Stimulated activated naive CD8-positive, alpha-beta T cell treated with anti-CD3 and anti-CD28 coated beads, Interleukin-15, Interleukin-2, amounts not matched to agents 100 ng/mL and 50 ng/mL, for 24 hours (primary cell): Measurements from ENCODE around the gene CNEP1R1.
A peak's percentile ranks its signal among the peaks of the same experiment; 100 is the strongest.

Experiments used
- H3K27ac Mint-ChIP-seq: one replicate; pipeline ENCODE4 v1.8.0; 2021; ENCODE audit warnings: mild to moderate bottlenecking, mixed read lengths
- H3K27me3 Mint-ChIP-seq: one replicate; pipeline ENCODE4 v1.8.0; 2021; ENCODE audit warnings: mixed read lengths
- H3K36me3 Mint-ChIP-seq: one replicate; pipeline ENCODE4 v1.8.0; 2021; ENCODE audit warnings: low read depth, mixed read lengths
- H3K4me1 Mint-ChIP-seq: one replicate; pipeline ENCODE4 v1.8.0; 2021; ENCODE audit warnings: low read depth, mixed read lengths
- H3K4me3 Mint-ChIP-seq: one replicate; pipeline ENCODE4 v1.8.0; 2021; ENCODE audit warnings: mild to moderate bottlenecking, mixed read lengths
- H3K9me3 Mint-ChIP-seq: one replicate; pipeline ENCODE4 v1.8.0; 2021; ENCODE audit warnings: mixed read lengths

Gene CNEP1R1

DNA sequence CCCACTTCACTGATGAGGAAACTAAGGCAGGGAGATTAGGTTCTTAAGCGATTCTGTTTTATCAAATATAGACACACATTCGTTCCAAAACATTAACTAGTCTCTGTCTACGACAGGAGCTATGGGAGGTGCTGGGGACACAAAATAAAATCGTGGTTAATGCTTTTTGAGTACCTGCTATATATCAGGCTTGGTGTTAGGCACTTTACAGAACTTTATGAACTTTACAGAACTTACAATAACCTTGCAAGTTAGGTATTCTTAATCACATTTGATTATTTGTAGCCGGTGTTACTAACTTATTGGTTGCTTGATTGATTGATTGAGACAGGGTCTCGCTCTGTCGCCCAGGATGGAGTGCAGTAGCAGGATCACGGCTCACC, 40.2 kb downstream of the CNEP1R1 start:
- Mint-ChIP-seq H3K36me3 (peaks cover 24% of the 10 kb centered on the region), H3K9me3 (no peaks in the 10 kb centered on the region), H3K4me1 (peaks cover 34% of the 10 kb centered on the region), H3K27ac (peak overlapping the region; percentile 91), H3K27me3 (no peaks in the 10 kb centered on the region), H3K4me3 (peak overlapping the region; percentile 95)

DNA sequence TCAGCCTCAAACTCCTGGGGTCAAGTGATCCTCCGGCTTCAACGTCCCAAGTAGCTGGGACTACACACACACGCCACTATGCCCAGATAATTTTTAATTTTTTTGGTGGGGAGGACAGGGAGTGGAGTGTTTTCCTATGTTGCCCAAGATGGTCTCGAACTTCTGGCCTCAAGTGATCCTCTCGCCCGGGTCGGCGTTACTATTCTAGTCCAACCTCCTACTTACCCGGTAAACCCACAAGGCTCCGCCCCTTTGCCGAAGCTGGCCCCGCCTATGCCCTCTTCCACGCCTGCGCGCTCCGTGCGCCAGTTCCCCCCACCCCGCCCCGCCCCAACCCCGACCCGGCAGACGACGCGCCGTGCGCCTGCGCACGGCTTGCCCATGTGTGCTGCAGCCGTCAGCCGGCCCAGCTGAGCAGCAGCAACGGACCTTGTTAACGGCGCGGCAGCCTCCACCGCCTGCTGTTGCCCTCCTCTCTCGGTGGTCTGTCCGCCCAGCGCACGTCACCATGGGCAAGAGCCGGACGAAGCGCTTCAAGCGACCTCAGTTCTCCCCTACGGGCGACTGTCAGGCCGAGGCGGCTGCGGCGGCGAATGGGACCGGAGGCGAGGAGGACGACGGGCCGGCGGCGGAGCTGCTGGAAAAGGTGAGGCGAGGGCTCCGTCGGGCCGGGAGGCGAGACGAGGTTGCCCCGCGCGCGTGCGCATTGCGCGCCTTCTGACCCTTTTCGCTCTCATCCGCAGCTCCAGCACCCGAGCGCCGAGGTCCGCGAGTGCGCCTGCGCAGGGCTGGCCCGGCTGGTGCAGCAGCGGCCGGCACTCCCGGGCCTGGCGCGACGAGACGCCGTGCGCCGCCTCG, 40.8 kb downstream of the CNEP1R1 start, which contains the start of gene HEATR3:
HEATR3 (plus strand) TSS at position 347 of the 858 bp plus-strand sequence; CDS start at position 509, 162 bp downstream.
- Mint-ChIP-seq H3K27ac (peak within 1 kb of the TSS; percentile 91), H3K9me3 (no peaks in the 10 kb centered on the region), H3K4me3 (peak within 1 kb of the TSS; percentile 95), H3K4me1 (peaks cover 34% of the 10 kb centered on the region), H3K36me3 (peaks cover 28% of the 10 kb centered on the region), H3K27me3 (no peaks in the 10 kb centered on the region)

GRCh38 chr16:50066482-50067289, 41.7 kb downstream of the CNEP1R1 start:
- peak overlapping the region; percentile 87 for H3K27ac Mint-ChIP-seq
- H3K4me3 Mint-ChIP-seq = peak overlapping the region; percentile 95
- peaks cover 34% of the 10 kb centered on the region for H3K4me1 Mint-ChIP-seq
- no peaks in the 10 kb centered on the region for H3K9me3 Mint-ChIP-seq
- H3K27me3 Mint-ChIP-seq = no peaks in the 10 kb centered on the region
- peaks cover 34% of the 10 kb centered on the region for H3K36me3 Mint-ChIP-seq

DNA sequence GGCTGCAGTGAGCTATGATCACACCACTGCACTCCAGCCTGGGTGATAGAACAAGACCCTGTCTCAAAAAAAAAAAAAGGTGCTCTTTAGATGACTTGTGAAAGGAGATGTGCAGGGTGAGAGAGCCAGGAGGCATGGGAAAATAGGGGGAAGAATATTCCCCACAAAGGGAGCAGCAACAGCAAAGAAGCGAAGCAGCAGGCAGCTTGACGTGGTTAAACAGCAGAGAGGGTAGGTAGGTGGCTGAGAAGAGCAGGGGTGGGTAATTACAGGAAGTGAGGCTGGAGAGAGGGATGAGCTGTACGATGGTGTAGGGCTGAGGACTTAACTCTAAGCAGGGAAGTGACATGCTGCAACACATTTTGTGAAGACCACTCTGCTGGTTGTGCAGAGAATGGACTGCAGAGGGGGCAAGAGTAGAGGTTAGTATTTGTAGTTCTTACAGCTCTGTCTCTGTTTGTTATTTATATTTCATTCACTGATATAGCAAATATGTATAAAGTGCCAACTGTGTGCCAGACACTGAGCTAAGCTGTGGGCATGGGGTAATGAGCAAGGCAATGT, 42.3 kb downstream of the CNEP1R1 start:
- Mint-ChIP-seq H3K36me3 (peaks cover 37% of the 10 kb centered on the region), H3K27ac (peak overlapping the region; percentile 83), H3K4me1 (peaks cover 34% of the 10 kb centered on the region), H3K4me3 (peak overlapping the region; percentile 95), H3K9me3 (no peaks in the 10 kb centered on the region), H3K27me3 (no peaks in the 10 kb centered on the region)

GRCh38 chr16:50068550-50068949, 43.5 kb downstream of the CNEP1R1 start:
- Mint-ChIP-seq H3K27ac (no peak overlapping the region), H3K4me1 (peaks cover 38% of the 10 kb centered on the region), H3K4me3 (peak overlapping the region; percentile 38), H3K27me3 (no peaks in the 10 kb centered on the region), H3K9me3 (no peaks in the 10 kb centered on the region), H3K36me3 (peaks cover 46% of the 10 kb centered on the region)

GRCh38 chr16:50069060-50069459, 44.0 kb downstream of the CNEP1R1 start:
- H3K9me3 Mint-ChIP-seq = no peaks in the 10 kb centered on the region
- no peak overlapping the region for H3K4me3 Mint-ChIP-seq
- H3K4me1 Mint-ChIP-seq = peaks cover 38% of the 10 kb centered on the region
- no peak overlapping the region for H3K27ac Mint-ChIP-seq
- no peaks in the 10 kb centered on the region for H3K27me3 Mint-ChIP-seq
- H3K36me3 Mint-ChIP-seq = peaks cover 47% of the 10 kb centered on the region

- H3K27me3 Mint-ChIP-seq = no peaks in the 10 kb centered on the region
- H3K4me3 Mint-ChIP-seq = no peak overlapping the region
- peaks cover 56% of the 10 kb centered on the region for H3K36me3 Mint-ChIP-seq
- H3K27ac Mint-ChIP-seq = no peak overlapping the region
- peaks cover 35% of the 10 kb centered on the region for H3K4me1 Mint-ChIP-seq
- no peaks in the 10 kb centered on the region for H3K9me3 Mint-ChIP-seq
Observed at GRCh38 chr16:50071075-50071671, 46.1 kb downstream of the CNEP1R1 start.

- Mint-ChIP-seq H3K4me1 (peaks cover 23% of the 10 kb centered on the region), H3K36me3 (peaks cover 58% of the 10 kb centered on the region), H3K4me3 (no peak overlapping the region), H3K27me3 (no peaks in the 10 kb centered on the region), H3K27ac (peak overlapping the region; percentile 40), H3K9me3 (no peaks in the 10 kb centered on the region)
Observed at GRCh38 chr16:50072730-50073129, 47.7 kb downstream of the CNEP1R1 start.

DNA sequence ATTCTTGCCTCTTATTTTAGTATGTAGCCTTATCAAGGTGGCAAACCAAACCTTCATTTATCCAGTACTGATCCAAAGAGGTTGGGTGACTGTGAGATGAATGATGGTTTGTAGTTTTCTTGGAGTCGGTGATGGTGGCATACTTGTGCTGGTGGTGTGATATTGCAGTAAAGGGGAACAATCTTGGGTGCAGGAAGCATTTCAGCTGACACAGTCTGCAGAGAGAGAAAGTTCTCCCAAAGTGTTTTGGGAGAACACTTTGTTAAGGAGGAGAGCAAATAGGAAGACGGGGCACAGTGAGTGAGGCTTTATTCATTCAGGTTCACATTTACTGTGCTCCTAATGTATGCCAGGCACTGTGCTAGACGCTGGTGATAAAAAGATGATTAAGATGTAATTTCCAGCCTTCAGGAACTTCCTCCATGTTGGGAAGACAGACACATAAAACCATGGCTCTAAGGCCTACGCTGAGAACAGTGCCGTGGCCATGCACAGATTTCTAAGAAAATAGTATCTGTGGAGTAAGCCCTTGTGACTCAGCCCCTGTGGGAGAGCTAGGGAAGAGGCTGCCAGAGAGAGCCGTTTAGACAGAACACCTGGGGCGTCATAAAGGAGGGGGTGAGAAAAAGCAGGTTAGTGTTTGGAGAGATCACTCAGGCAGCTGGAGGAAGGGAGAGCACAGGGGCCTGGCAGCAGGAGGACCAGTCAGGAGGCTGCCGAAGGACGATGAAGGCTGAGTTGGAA, 54.5 kb downstream of the CNEP1R1 start:
- Mint-ChIP-seq H3K4me1 (peaks cover 6% of the 10 kb centered on the region), H3K36me3 (peaks cover 61% of the 10 kb centered on the region), H3K27ac (no peak overlapping the region), H3K4me3 (no peak overlapping the region), H3K9me3 (no peaks in the 10 kb centered on the region), H3K27me3 (no peaks in the 10 kb centered on the region)

- Mint-ChIP-seq H3K27me3 (no peaks in the 10 kb centered on the region), H3K36me3 (peaks cover 68% of the 10 kb centered on the region), H3K4me3 (no peak overlapping the region), H3K9me3 (no peaks in the 10 kb centered on the region), H3K27ac (peak overlapping the region; percentile 37), H3K4me1 (peaks cover 6% of the 10 kb centered on the region)
Observed at GRCh38 chr16:50081428-50082018, 56.5 kb downstream of the CNEP1R1 start.

DNA sequence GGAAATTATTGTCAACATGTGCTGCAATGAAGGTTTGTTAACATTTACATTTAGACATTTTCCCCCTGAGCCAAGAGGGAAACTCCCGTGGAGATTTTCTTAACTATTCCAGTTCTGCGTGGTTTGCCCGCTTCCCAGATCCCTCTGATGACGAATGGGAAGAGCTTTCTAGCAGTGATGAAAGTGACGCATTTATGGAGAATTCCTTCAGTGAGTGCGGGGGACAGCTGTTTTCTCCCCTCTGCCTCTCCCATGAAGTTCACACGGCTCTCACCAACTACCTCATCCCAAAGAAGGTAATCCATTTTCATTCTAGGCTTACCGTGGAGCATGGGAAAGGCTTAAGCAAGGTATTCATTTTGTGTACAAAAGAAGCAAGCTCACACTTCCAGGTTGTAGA, 59.0 kb downstream of the CNEP1R1 start:
- Mint-ChIP-seq H3K36me3 (peaks cover 69% of the 10 kb centered on the region), H3K27ac (no peak overlapping the region), H3K4me3 (no peak overlapping the region), H3K4me1 (peaks cover 6% of the 10 kb centered on the region), H3K27me3 (no peaks in the 10 kb centered on the region), H3K9me3 (no peaks in the 10 kb centered on the region)

DNA sequence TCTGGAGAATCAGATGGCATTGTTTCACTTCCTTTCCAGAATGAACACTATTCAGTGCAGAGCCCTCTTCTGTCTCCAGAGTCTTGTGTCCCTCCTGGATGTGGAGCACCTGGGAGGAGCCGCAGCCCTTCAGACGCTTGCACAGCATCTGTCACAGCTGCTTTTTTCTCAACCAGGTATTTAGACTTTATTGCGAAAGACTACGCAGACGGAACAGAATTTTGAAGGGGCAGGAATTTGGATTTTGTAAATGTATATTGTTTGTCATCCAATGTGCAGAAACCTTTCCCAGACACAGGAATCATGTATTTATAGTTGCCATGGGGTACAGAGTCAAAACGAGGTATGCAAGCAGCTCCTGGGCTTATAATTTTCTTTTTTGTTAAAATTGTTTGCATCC, 61.2 kb downstream of the CNEP1R1 start:
- H3K4me3 Mint-ChIP-seq = no peak overlapping the region
- H3K9me3 Mint-ChIP-seq = no peaks in the 10 kb centered on the region
- H3K4me1 Mint-ChIP-seq = peaks cover 6% of the 10 kb centered on the region
- no peak overlapping the region for H3K27ac Mint-ChIP-seq
- H3K36me3 Mint-ChIP-seq = peaks cover 66% of the 10 kb centered on the region
- H3K27me3 Mint-ChIP-seq = no peaks in the 10 kb centered on the region
